HG03064 (cell line): ENCODE results near the gene RASAL3.
"Not testable (repeated sequence)": the region's sequence is repeated elsewhere in the genome, so short reads cannot be mapped to it uniquely, and the experiment has no call there.

Experiments used
- ATAC-seq: cut with Tn5 transposase; IDR thresholded peaks from one replicate; pipeline ENCODE4 v1.9.1; 2021; ENCODE audit warnings: low read depth; ENCODE audit not compliant: unreplicated experiment

Gene RASAL3

GRCh38 chr19:15421721-15422260 is 42.6 kb downstream of the RASAL3 start:
- ATAC-seq = no peak

GRCh38 chr19:15421136-15421695 is 43.1 kb downstream of the RASAL3 start:
- ATAC-seq = no peak

GRCh38 chr19:15419413-15420025 is 44.8 kb downstream of the RASAL3 start:
- no peak for ATAC-seq

- peak; percentile 90 for ATAC-seq
These were observed 45.5 kb downstream of the RASAL3 start, which contains the start of gene AKAP8L for GRCh38 chr19:15418579-15419412. Gene AKAP8L (minus strand): TSS chr19:15418988. CDS start chr19:15418923, 65 bp downstream.

- no peak for ATAC-seq
These were observed 46.1 kb downstream of the RASAL3 start for GRCh38 chr19:15418231-15418578.

- ATAC-seq = no peak
These were observed 46.6 kb downstream of the RASAL3 start for GRCh38 chr19:15417699-15418098.

GRCh38 chr19:15412832-15413231 is 51.5 kb downstream of the RASAL3 start:
- no peak for ATAC-seq

- not testable (repeated sequence) for ATAC-seq
These were observed 53.0 kb downstream of the RASAL3 start for GRCh38 chr19:15411351-15411750.

- no peak for ATAC-seq
These were observed 59.5 kb downstream of the RASAL3 start for GRCh38 chr19:15404780-15405211.

- ATAC-seq = no peak
These were observed 60.1 kb downstream of the RASAL3 start for GRCh38 chr19:15404097-15404779.

- ATAC-seq = no peak
These were observed 61.2 kb downstream of the RASAL3 start for GRCh38 chr19:15403151-15403531.

GRCh38 chr19:15402411-15403150 is 61.8 kb downstream of the RASAL3 start:
- ATAC-seq = no peak
